Stimulated activated CD4-positive, alpha-beta T cell treated with anti-CD3 and anti-CD28 coated beads, TNF-alpha, amount 100 ng/mL, for 48 hours (primary cell): ENCODE results near the gene UQCRQ.
"Not testable (repeated sequence)": the region's sequence is repeated elsewhere in the genome, so short reads cannot be mapped to it uniquely, and the experiment has no call there.

Experiments
- DNase-seq, 3 donors: peaks; one replicate each; pipeline ENCODE4 v3.0.0-alpha.2; 2020; ENCODE audit warnings: low read depth in 3 of 3

Gene UQCRQ

DNA sequence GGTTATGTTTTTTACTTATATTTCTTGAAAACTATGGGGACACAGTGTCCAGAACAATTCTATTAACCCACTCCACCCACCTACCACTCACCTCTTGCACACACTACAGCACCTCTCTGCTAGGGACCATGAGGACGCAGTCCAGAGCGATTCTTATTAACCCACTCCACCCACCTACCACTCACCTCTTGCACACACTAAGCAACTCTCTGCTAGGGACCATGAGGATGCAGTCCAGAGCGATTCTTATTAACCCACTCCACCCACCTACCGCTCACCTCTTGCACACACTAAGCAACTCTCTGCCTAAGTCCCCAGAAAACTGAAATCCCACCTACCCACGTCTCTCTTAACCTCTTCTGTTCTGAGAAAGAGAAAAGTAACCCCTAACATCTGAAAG, 33.8 kb upstream of the UQCRQ start:
- no peak for DNase-seq

GRCh38 chr5:132834057-132834456, 32.4 kb upstream of the UQCRQ start:
- no peak for DNase-seq

- no peak for DNase-seq
Observed at GRCh38 chr5:132836852-132837251, 29.6 kb upstream of the UQCRQ start.

- no peak for DNase-seq
Observed at GRCh38 chr5:132837868-132838267, 28.6 kb upstream of the UQCRQ start.

- DNase-seq: no peak
Observed at GRCh38 chr5:132838516-132839282, 27.7 kb upstream of the UQCRQ start.

DNA sequence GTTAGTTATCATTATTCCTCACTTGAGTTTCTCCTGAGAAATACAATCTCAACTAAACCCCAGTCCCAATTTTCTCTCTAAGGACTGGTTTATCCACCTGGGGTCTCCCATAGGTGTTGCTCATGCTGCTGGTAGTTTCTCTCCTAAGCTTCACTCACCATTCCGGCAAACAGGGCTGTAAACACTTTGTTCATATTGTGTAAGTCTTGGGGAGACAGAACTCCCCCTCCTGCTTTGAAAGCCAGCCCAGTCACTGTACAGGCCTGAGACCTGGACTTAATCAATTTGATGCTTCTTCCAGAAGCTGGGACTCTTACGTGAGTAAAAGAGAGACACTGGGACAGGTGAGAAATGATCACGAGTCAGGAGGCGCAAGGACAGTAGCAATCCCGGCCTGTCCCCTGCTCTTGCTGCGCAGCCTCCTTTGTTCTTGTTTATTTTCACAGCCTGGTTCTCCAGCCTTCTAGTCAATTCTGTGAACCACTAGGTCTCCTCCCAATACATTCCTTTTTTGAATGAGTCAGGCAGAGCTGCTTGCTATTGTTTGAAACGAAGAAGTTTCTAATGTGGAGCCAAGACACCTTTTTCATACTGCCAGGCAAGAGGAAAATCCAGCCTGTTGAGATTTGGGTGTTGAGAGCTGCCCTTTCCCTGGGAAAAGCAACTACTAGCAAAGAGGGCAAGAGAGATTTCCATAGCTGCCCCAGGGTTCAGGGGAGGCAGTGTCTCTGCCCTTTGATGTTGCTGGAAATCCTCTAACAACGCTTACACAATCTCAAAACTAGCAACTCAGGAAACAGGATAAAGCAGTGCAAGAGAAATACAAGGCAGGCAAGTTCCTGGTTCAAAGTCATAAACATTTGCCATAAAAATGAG, 26.8 kb upstream of the UQCRQ start:
- no peak for DNase-seq

DNA sequence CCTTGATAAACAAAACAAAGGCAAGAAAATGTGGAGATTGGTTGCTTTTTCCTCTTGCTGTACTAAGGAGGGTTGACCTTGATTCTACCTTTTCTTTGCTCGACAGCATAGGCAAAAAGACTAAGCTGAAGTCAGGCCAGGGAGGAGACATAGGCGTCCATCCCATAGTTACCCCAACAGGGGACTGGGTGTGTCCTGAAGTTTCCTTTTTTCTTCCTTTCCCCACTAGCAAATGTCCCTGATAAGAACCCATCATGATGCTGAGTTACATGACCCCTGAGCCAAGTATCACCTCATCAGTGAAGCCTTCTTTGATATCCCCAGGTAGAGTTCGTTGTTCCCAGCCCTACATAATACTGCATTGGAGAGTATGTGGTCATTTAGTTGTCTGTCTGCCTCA, 26.1 kb upstream of the UQCRQ start:
- DNase-seq: no peak

DNA sequence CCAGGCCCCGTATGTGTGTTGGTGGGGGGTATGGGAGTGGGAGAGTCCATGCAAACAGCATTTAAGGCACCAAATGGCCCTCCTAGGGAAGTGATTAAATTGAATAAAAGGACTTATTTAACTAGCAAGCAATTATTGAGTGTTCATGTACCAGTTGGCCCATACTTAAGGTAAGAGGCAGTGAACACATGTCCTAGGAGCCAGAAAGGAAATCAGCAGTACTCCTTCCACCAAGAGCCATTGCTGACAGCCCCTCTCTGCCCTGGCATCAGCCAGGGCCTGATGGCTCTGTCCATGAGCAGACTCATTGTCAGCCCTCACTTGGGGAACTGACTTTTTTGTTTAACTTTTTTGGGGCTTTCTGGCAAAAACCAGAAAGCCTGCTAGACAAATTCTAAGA, 25.5 kb upstream of the UQCRQ start:
- DNase-seq: no peak

GRCh38 chr5:132841305-132841704, 25.1 kb upstream of the UQCRQ start:
- no peak for DNase-seq

DNA sequence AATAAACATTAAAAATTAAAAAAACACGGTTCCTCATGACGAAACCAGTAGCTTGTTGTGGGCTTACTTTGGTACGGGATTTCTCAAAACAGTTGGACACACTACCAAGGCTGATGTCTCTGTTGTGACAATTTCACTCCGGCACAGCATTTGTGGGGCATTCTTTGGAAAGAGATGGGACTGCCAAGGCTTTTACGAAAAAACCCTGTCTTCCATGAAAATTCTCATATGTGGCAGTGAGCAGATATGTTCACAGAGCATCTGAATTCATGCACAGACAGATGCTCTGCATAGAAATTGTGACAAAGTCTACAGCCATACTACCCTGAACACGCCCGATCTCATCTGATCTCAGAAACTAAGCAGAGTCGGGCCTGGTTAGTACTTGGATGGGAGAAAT, 18.2 kb upstream of the UQCRQ start:
- DNase-seq: no peak

DNA sequence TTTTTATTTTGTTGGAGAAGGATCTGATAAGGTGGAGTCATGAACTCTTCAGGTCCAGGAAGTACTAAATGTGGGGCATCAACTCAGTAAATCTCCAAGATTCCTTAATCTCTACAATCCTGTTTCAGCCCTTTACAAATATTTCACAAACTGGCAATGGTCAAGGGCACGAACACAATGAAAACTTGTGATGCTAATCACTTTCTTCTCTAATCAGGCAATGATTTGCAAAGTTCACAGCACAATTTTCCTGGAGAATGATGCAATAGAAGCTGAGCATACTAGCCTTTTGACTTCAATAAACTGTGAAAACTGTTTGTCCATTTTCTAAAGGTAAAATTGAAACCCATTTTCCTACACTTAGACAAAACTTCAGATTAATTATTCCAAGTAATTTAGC, 17.1 kb upstream of the UQCRQ start:
- no peak for DNase-seq

DNA sequence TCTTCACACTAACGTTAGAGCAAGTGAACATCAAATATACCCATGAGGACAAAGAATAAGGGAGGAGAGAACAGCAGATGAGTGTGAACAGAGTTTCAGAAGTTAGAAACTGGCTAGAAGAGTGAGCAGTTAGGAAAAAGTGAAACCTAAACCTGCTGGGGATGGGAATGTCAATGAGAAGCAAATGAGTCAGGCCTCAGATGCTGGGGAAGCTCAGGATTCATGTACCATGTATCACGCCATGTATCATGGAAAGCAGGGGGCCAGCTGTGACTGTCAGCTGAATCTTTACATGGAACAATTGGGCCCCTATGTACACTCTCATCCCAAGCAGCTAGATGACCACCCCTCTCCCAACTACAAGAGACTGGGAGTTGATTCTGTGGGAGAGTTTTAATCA, 16.4 kb upstream of the UQCRQ start:
- no peak for DNase-seq

DNA sequence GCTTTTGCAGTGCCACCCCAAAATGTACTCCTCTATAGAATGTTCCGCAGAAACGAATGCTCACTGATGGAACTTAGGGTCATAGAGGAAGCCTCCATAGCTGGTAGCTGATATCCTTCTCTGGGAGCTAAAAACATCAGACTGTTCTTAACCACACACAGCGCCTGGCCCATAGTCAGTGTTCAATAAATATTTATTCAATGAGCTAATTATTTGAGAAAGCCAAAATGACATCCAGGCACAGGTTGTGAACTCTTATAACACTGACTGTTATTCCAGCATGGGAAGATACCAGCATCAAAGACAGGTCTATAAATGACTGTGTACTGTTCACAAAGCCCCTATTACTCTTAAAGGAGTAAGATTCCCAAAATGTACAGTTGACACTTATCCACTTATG, 13.1 kb upstream of the UQCRQ start:
- no peak for DNase-seq

- no peak for DNase-seq
Observed at GRCh38 chr5:132853790-132854189, 12.7 kb upstream of the UQCRQ start.

GRCh38 chr5:132854301-132854700, 12.1 kb upstream of the UQCRQ start:
- DNase-seq: no peak

DNA sequence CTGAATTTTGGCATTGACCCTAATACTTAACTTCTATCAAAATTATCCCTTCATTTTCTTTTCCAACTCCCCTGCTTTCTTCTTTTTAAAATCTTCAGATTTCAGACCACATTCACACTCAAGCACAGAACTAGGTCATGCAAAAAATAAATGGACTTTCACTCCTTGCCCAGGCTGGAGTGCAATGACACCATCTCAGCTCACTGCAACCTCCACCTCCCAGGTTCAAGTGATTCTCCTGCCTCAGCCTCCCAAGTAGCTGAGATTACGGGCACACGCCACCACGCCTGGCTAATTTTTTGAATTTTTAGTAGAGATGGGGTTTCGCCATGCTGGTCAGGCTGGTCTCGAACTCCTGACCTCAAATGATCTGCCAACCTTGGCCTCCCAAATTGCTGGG, 11.4 kb upstream of the UQCRQ start:
- DNase-seq: not testable (repeated sequence)

- no peak for DNase-seq
Observed at GRCh38 chr5:132856011-132856410, 10.4 kb upstream of the UQCRQ start.

DNA sequence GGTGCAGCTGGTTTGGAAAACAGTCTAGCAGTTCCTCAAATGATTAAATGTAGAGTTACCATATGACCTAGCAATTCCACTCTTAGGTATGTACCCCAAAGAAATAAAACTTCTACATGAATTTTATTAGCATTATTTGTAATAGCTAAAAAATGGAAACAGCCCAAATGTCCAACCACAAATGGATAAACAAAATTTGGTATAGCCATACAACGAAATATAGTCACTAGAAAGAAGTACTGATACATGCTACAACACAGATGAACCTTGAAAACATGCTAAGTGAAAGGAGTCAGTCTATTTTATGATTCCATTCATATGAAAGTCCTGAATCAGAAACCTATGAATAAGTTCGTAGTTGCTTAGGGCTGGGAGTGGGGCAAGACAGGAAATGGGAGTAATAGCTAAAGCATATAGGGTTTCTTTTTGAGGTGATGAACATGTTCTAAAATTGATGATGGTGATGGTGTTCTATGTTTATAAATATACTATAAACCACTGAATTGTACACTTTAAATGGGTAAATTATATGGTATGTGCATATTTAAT, 6.5 kb upstream of the UQCRQ start:
- no peak for DNase-seq

GRCh38 chr5:132860742-132861141, 5.7 kb upstream of the UQCRQ start:
- no peak for DNase-seq

- DNase-seq: no peak
Observed at GRCh38 chr5:132865668-132866341, 637 bp upstream of the UQCRQ start.

DNA sequence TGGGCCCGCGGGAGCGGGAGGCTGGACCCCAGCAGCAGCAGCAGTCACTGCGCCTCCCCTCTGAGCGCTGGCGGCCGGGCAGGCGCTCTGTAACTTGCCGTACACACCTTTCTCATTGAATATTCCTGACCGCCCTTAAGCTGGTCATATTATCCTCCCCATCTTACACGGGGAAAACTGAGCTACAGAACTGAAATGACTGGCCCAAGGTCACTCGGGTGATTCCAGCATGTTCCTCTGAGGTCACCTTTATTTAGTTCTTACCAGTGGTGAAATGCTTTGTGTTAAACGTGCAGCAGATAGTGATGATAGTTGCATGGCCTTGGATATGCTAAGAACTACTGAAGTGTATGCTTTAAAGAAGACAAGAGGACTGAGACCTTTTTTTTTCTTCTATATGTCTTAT, 607 bp downstream of the UQCRQ start:
- no peak for DNase-seq

DNA sequence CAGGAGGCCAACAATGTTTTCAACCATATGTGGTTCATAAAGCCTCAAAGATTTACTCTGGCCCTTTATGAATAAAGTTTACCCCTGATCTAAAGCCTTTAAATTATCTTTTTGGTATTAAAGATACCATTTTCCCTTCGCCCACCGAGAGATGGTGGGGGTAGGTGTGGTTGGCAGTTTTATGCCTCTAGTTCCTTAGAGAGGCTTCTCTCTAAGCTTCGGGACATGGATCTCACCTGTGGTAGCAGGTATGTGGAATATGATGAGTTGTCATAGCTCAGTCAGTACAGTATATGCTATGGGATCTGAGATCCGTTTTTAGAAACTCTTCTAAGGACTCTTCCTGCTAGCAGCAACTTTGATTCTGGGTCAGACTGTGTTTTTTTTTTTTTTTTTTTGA, 2.3 kb downstream of the UQCRQ start:
- DNase-seq: no peak
